Gastroesophageal sphincter (tissue), 4 donors: ENCODE measurements around the gene CRYBG1. TPM values are rescaled to one million over a fixed set of nuclear protein-coding genes. Genes with fewer than 3 reads are reported as not detected.

ENCODE experiments used
- ATAC-seq: fragments of 150-250 bp; one replicate; pipeline ENCODE4 v1.9.1; 2016; ENCODE audit warnings: mild to moderate bottlenecking, moderate library complexity
- H3K27ac ChIP-seq, 4 donors: fragments of 200-600 bp; sonication (generic) in 3 of 4; 1 replicate in 3 of 4; 2 replicates in 1 of 4; pipeline ENCODE4 v1.5.1; 2016 to 2019
- H3K27me3 ChIP-seq: fragments of 200-600 bp; sonication (generic); one replicate; pipeline ENCODE4 v1.5.1; 2019
- H3K36me3 ChIP-seq, 2 donors: fragments of 200-600 bp; sonication (generic); one replicate each; pipeline ENCODE4 v1.5.1; 2019; ENCODE audit warnings: control low read depth in 1 of 2
- H3K4me1 ChIP-seq, 3 donors: fragments of 200-600 bp; sonication (generic); 1 replicate in 2 of 3; 2 replicates in 1 of 3; pipeline ENCODE4 v1.5.1; 2016 to 2019; ENCODE audit warnings: control low read depth in 2 of 3
- H3K4me3 ChIP-seq, 2 donors: fragments of 200-600 bp; sonication (generic); one replicate each; pipeline ENCODE4 v1.5.1; 2019; ENCODE audit warnings: mild to moderate bottlenecking in 1 of 2, moderate library complexity in 1 of 2
- H3K9me3 ChIP-seq, 3 donors: fragments of 200-600 bp; sonication (generic); one replicate each; pipeline ENCODE4 v1.5.1; 2017 to 2019; ENCODE audit warnings: control low read depth in 2 of 3
- EP300 ChIP-seq: sonication (generic); formaldehyde crosslinking; IDR thresholded peaks from one replicate; pipeline ENCODE4 v1.6.1; 2017; ENCODE audit warnings: antibody characterized with exemption, mild to moderate bottlenecking
- POLR2A ChIP-seq, 2 donors: fragments of 450-650 bp; IDR thresholded peaks; one replicate each; pipeline ENCODE4 v1.6.1; 2017; ENCODE audit warnings: antibody characterized with exemption in 2 of 2, mild to moderate bottlenecking in 2 of 2, moderate library complexity in 1 of 2
- POLR2AphosphoS5 ChIP-seq: sonication (generic); formaldehyde crosslinking; IDR thresholded peaks from one replicate; pipeline ENCODE4 v1.6.1; 2017; ENCODE audit warnings: antibody characterized with exemption
- WGBS, 2 donors: methylation state at CpG; one replicate each; pipeline ENCODE4 v1.1.5; 2018; ENCODE audit warnings: low coverage in 1 of 2; 5-methylcytosine and 5-hydroxymethylcytosine counted together
- total RNA-seq, 4 donors: library from RNA; depleted of rRNA; stranded (reverse); fragments of >200 nt; gene quantifications; one replicate each; pipeline ENCODE4 v1.1.0, GENCODE V29; 2016
- TF ChIP-seq, protein P1 (sequence below), 4 experiments: fragments of 200-600 bp in 2 of 4; fragments of 450-650 bp in 2 of 4; sonication (generic) in 1 of 4; IDR thresholded peaks; one replicate each; pipeline ENCODE4 v1.5.1; 2017 to 2019; ENCODE audit warnings: antibody characterized with exemption in 4 of 4, mild to moderate bottlenecking in 2 of 4, moderate library complexity in 2 of 4

CRYBG1 gene
- total RNA-seq, 4 donors from 2014 or later, result 3.1 to 10.8 (median 4.1) TPM

DNA sequence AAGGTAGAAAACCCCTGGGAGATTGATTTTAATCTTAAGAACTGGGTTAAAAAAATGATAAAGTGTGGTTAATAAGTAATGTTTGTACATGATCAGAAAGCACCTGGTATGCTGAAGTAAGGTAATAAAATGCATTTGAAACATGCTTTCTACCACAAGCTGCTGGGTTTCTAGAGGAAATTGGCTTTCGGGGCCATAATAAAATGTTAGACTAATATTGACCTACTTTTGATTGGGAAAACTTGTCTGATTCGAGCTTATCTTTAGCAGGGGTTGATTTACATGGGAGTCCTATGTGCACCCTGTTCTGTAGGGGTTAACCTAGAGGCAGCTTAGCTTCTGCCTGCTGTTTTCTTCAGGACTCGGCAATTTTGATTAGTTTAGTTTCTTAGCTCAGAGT lies 50.5 kb downstream of the CRYBG1 start:
- H3K27ac ChIP-seq, result no peak overlapping the region
- H3K36me3 ChIP-seq, result no peaks in the 10 kb centered on the region
- TF ChIP-seq EP300, result no peak
- 65 to 77% methylated on average over 3 of the region's 3 CpGs for WGBS, 2 donors
- H3K9me3 ChIP-seq, result peaks cover 0 to 8% (median 0%) of the 10 kb centered on the region in 3 donors
- no peak overlapping the region for H3K4me3 ChIP-seq
- no peak for ATAC-seq
- no peaks in the 10 kb centered on the region for H3K4me1 ChIP-seq
- H3K27me3 ChIP-seq, result no peaks in the 10 kb centered on the region

DNA sequence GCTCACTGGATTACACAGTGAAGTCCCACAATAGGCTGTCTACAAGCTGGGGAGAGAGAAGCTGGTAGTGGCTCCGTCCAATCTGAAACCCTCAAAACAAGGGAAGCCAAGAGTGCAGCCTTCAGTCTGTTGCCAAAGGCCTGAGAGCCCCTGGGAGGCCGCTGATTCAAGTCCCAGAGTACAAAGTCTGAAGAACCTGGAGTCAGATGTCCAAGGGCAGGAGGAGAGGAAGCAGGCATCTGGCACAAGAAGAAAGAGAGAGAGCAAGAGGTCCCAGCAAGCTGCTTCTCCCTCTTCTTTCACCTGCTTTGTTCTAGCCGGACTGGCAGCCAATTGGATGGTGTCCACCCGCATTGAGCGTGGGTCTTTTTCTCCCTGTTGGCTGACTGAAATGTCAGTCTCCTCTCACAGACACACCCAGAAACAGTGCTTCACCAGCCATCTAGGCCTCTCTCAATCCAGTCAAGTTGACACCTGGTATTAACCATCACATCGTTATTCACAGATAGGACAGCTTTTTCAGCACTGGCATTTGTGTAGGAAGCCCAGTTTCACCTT lies 51.2 kb downstream of the CRYBG1 start:
- no peaks in the 10 kb centered on the region for H3K27me3 ChIP-seq
- no peak overlapping the region for H3K4me3 ChIP-seq
- H3K27ac ChIP-seq, result no peak overlapping the region
- H3K4me1 ChIP-seq, result no peaks in the 10 kb centered on the region
- 74% methylated on average over 4 of the region's 6 CpGs; no CpG with 5 or more reads in 1 of the 2 donors for WGBS, 2 donors
- H3K36me3 ChIP-seq, result no peaks in the 10 kb centered on the region
- peaks cover 0 to 4% (median 0%) of the 10 kb centered on the region in 3 donors for H3K9me3 ChIP-seq
- TF ChIP-seq POLR2AphosphoS5 (no peak), EP300 (no peak), POLR2A (IDR thresholded peaks at IDR 0.05) (no peak)
- TF ChIP-seq, protein P1, sequence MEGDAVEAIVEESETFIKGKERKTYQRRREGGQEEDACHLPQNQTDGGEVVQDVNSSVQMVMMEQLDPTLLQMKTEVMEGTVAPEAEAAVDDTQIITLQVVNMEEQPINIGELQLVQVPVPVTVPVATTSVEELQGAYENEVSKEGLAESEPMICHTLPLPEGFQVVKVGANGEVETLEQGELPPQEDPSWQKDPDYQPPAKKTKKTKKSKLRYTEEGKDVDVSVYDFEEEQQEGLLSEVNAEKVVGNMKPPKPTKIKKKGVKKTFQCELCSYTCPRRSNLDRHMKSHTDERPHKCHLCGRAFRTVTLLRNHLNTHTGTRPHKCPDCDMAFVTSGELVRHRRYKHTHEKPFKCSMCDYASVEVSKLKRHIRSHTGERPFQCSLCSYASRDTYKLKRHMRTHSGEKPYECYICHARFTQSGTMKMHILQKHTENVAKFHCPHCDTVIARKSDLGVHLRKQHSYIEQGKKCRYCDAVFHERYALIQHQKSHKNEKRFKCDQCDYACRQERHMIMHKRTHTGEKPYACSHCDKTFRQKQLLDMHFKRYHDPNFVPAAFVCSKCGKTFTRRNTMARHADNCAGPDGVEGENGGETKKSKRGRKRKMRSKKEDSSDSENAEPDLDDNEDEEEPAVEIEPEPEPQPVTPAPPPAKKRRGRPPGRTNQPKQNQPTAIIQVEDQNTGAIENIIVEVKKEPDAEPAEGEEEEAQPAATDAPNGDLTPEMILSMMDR (IDR thresholded peaks at IDR 0.05), result no peak
- no peak for ATAC-seq

DNA sequence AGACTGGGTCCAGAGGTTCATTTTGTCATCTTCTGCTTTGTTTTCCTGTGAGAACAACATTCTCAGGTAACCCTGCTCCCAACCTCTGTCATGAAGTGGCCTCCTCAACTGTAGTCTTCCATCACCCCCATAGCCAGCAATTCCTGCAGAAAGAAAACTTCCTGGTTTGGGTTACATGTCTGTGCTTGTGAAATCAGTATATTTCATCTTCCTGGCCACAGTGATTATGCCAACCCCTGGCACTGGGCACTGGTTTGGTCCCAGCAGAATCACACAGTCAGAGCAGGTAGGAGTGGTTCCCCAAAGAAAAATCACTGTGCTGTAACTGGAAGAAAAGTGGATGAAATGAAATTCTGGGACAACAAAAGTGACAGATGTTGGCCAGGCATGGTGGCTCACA lies 52.5 kb downstream of the CRYBG1 start:
- no peaks in the 10 kb centered on the region for H3K4me1 ChIP-seq
- TF ChIP-seq POLR2A (IDR thresholded peaks at IDR 0.05), result no peak
- TF ChIP-seq POLR2AphosphoS5, result no peak
- TF ChIP-seq, protein P1 (IDR thresholded peaks at IDR 0.05), result no peak
- TF ChIP-seq EP300, result no peak

DNA sequence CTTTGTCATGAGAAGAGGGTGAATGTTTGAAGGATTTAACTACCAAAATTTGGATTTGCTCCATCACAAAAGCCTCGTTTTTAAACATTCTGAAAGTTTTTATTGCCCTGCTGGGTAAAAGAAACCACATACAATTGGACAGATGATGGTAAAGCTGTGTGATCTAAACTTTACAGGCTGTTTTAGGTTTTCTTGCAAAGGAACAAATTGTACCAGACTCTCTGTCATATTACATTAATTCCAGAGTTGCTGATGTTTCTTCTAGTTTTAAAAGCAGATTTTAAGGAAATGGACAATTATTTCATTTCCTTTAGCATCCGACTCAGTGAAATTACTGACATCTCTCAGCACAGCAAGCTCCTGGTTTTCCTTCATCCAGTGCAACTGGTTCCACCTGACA lies 53.2 kb downstream of the CRYBG1 start:
- Histone ChIP-seq H3K4me3 (no peak overlapping the region), H3K27me3 (no peaks in the 10 kb centered on the region), H3K9me3 (no peaks in the 10 kb centered on the region), H3K36me3 (no peaks in the 10 kb centered on the region), H3K4me1 (no peaks in the 10 kb centered on the region), H3K27ac (no peak overlapping the region)
- TF ChIP-seq POLR2AphosphoS5 (no peak), EP300 (no peak), POLR2A (IDR thresholded peaks at IDR 0.05) (no peak)
- TF ChIP-seq, protein P1 (IDR thresholded peaks at IDR 0.05), result no peak
- ATAC-seq, result no peak
- WGBS, 2 donors, result 41 to 45% methylated on average over 2 of the region's 2 CpGs

More for the DNA sequence above, 52.5 kb downstream of the CRYBG1 start:
- H3K36me3 ChIP-seq, result no peaks in the 10 kb centered on the region
- H3K27me3 ChIP-seq, result no peaks in the 10 kb centered on the region
- no peak overlapping the region for H3K4me3 ChIP-seq
- no peak for ATAC-seq
- H3K9me3 ChIP-seq, result no peaks in the 10 kb centered on the region
- no peak overlapping the region for H3K27ac ChIP-seq

DNA sequence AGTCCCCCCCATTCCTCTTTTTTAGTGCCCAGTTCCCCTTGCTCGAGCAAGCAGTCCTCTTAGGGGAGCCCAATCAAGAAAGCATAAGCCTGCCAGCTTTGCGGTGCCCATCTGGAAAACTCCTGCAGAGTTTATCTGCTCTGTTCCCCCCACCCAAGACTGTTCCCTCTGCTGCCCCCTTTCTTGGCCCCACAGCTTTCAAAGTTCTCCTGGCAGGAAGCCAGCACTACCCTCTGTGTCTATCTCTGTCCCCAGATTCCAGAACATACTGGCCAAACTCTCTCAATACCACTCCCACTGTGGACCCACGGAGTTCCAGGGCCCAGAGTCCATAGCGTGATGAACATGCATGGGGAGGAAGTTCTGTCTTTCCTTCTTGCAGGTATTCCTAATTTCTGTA lies 55.4 kb downstream of the CRYBG1 start:
- Histone ChIP-seq H3K27me3 (no peaks in the 10 kb centered on the region), H3K27ac (no peak overlapping the region), H3K4me1 (no peaks in the 10 kb centered on the region), H3K9me3 (no peaks in the 10 kb centered on the region), H3K36me3 (no peaks in the 10 kb centered on the region), H3K4me3 (no peak overlapping the region)
- WGBS, 2 donors, result 72 to 74% methylated on average over 2 to 4 of the region's 4 CpGs
- TF ChIP-seq EP300 (no peak), POLR2AphosphoS5 (no peak), POLR2A (IDR thresholded peaks at IDR 0.05) (no peak)
- TF ChIP-seq, protein P1 (IDR thresholded peaks at IDR 0.05), result no peak
- no peak for ATAC-seq
